H9 (cell line): Measurements from ENCODE around the gene SOHLH2. TPM values are rescaled to one million over a fixed set of nuclear protein-coding genes. Genes with fewer than 3 reads are reported as not detected.

ENCODE experiments used
- DNase-seq: peaks from one replicate; pipeline ENCODE4 v3.0.0-alpha.2; 2017
- H2AFZ ChIP-seq: one replicate; pipeline ENCODE4 v1.6.1; 2013; ENCODE audit warnings: mild to moderate bottlenecking, low read length, control low read depth, moderate library complexity
- H2AK5ac ChIP-seq: 2 replicates; pipeline ENCODE4 v1.6.1; 2013; ENCODE audit warnings: low read length, control low read depth, mixed read lengths; ENCODE audit not compliant: insufficient read length
- H2BK120ac ChIP-seq: one replicate; pipeline ENCODE4 v1.6.1; 2013; ENCODE audit warnings: low read depth, mild to moderate bottlenecking, low read length, control low read depth, inconsistent platforms; ENCODE audit not compliant: poor library complexity, severe bottlenecking
- H2BK12ac ChIP-seq: 2 replicates; pipeline ENCODE4 v1.6.1; 2013; ENCODE audit warnings: low read length, control low read depth, mixed read lengths, low read depth; ENCODE audit not compliant: insufficient read length
- H2BK15ac ChIP-seq: 2 replicates; pipeline ENCODE4 v1.6.1; 2013; ENCODE audit warnings: low read depth, low read length, control low read depth
- H2BK20ac ChIP-seq: one replicate; pipeline ENCODE4 v1.6.1; 2013; ENCODE audit warnings: low read depth, mild to moderate bottlenecking, low read length, control low read depth, inconsistent platforms; ENCODE audit not compliant: poor library complexity, severe bottlenecking
- H2BK5ac ChIP-seq: 2 replicates; pipeline ENCODE4 v1.6.1; 2013; ENCODE audit warnings: low read length, control low read depth, mixed read lengths; ENCODE audit not compliant: insufficient read length
- H3K14ac ChIP-seq: 2 replicates; pipeline ENCODE4 v1.6.1; 2013; ENCODE audit warnings: low read length, control low read depth; ENCODE audit not compliant: insufficient read depth
- H3K18ac ChIP-seq: 2 replicates; pipeline ENCODE4 v1.6.1; 2013; ENCODE audit warnings: low read depth, mild to moderate bottlenecking, mixed read lengths, low read length, control low read depth; ENCODE audit not compliant: insufficient read length
- H3K23ac ChIP-seq: 2 replicates; pipeline ENCODE4 v1.6.1; 2013; ENCODE audit warnings: low read length, control low read depth, mixed read lengths, low read depth; ENCODE audit not compliant: insufficient read length
- H3K23me2 ChIP-seq: 2 replicates; pipeline ENCODE4 v1.6.1; 2013; ENCODE audit warnings: low read depth, mild to moderate bottlenecking, mixed read lengths, low read length, control low read depth; ENCODE audit not compliant: insufficient read length, poor library complexity, severe bottlenecking
- H3K27ac ChIP-seq: 2 replicates; pipeline ENCODE4 v1.5.1; 2013; ENCODE audit warnings: low read length, control low read depth, mixed read lengths, low read depth; ENCODE audit not compliant: insufficient read length
- H3K27me3 ChIP-seq: 2 replicates; pipeline ENCODE4 v1.6.1; 2013; ENCODE audit warnings: low read length, control low read depth, inconsistent platforms; ENCODE audit not compliant: insufficient read depth
- H3K4ac ChIP-seq: 2 replicates; pipeline ENCODE4 v1.6.1; 2013; ENCODE audit warnings: low read depth, mild to moderate bottlenecking, control low read depth, inconsistent platforms, low read length, moderate library complexity
- H3K4me1 ChIP-seq: 2 replicates; pipeline ENCODE4 v1.6.1; 2013; ENCODE audit warnings: low read length, control low read depth, inconsistent platforms; ENCODE audit not compliant: insufficient read depth
- H3K4me2 ChIP-seq: 2 replicates; pipeline ENCODE4 v1.6.1; 2013; ENCODE audit warnings: low read length, control low read depth, mixed read lengths; ENCODE audit not compliant: insufficient read length, insufficient read depth
- H3K56ac ChIP-seq: 2 replicates; pipeline ENCODE4 v1.6.1; 2013; ENCODE audit warnings: low read depth, mild to moderate bottlenecking, mixed read lengths, low read length, control low read depth; ENCODE audit not compliant: insufficient read length
- H3K79me1 ChIP-seq: 2 replicates; pipeline ENCODE4 v1.6.1; 2013; ENCODE audit warnings: low read depth, mild to moderate bottlenecking, moderate library complexity, low read length, control low read depth, inconsistent platforms; ENCODE audit not compliant: insufficient read depth, poor library complexity, severe bottlenecking
- H3K79me2 ChIP-seq: 2 replicates; pipeline ENCODE4 v1.6.1; 2013; ENCODE audit warnings: low read length, control low read depth, inconsistent platforms; ENCODE audit not compliant: insufficient read depth
- H3K9ac ChIP-seq: 2 replicates; pipeline ENCODE4 v1.6.1; 2013; ENCODE audit warnings: low read length, control low read depth, mixed read lengths; ENCODE audit not compliant: insufficient read length; ENCODE audit errors: extremely low read depth
- H3K9me3 ChIP-seq: one replicate; pipeline ENCODE4 v1.6.1; 2013; ENCODE audit warnings: low read depth, low read length, inconsistent platforms; ENCODE audit not compliant: control insufficient read depth
- H3T11ph ChIP-seq: one replicate; pipeline ENCODE4 v1.6.1; 2013; ENCODE audit warnings: mild to moderate bottlenecking, low read length, control low read depth, inconsistent platforms
- H4K20me1 ChIP-seq: one replicate; pipeline ENCODE4 v1.6.1; 2013; ENCODE audit not compliant: control insufficient read depth, insufficient read length, insufficient read depth
- H4K5ac ChIP-seq: 2 replicates; pipeline ENCODE4 v1.6.1; 2013; ENCODE audit warnings: low read depth, mild to moderate bottlenecking, mixed read lengths, low read length, control low read depth; ENCODE audit not compliant: insufficient read length
- H4K8ac ChIP-seq: replicated peaks from 2 replicates; pipeline ENCODE4 v1.6.1; 2013; ENCODE audit warnings: low read length, control low read depth, mixed read lengths, low read depth; ENCODE audit not compliant: insufficient read length
- H4K91ac ChIP-seq: 2 replicates; pipeline ENCODE4 v1.6.1; 2013; ENCODE audit warnings: low read depth, mild to moderate bottlenecking, moderate library complexity, mixed read lengths, low read length, control low read depth; ENCODE audit not compliant: insufficient read length
- H3K27ac Mint-ChIP-seq, 3 experiments: 2 replicates in 2 of 3; 3 replicates in 1 of 3; pipeline ENCODE4 v1.8.0; 2020 to 2021; ENCODE audit warnings: mixed read lengths in 3 of 3, mild to moderate bottlenecking in 1 of 3, moderate library complexity in 1 of 3
- H3K27me3 Mint-ChIP-seq: 2 replicates; pipeline ENCODE4 v1.8.0; 2021; ENCODE audit warnings: low read depth, mild to moderate bottlenecking, moderate library complexity, mixed read lengths
- H3K36me3 Mint-ChIP-seq, 3 experiments: 2 replicates in 2 of 3; 3 replicates in 1 of 3; pipeline ENCODE4 v1.8.0; 2020 to 2021; ENCODE audit warnings: low read depth in 3 of 3, mixed read lengths in 3 of 3; ENCODE audit not compliant: insufficient read depth in 1 of 3
- H3K4me1 Mint-ChIP-seq, 2 experiments: 2 replicates each; pipeline ENCODE4 v1.8.0; 2020; ENCODE audit warnings: mixed read lengths in 2 of 2
- H3K4me3 Mint-ChIP-seq, 2 experiments: 2 replicates in 1 of 2; 3 replicates in 1 of 2; pipeline ENCODE4 v1.8.0; 2020 to 2021; ENCODE audit warnings: mild to moderate bottlenecking in 2 of 2, mixed read lengths in 2 of 2, moderate library complexity in 1 of 2
- H3K9me3 Mint-ChIP-seq, 2 experiments: 2 replicates in 1 of 2; 3 replicates in 1 of 2; pipeline ENCODE4 v1.8.0; 2020; ENCODE audit warnings: mild to moderate bottlenecking in 2 of 2, mixed read lengths in 2 of 2, moderate library complexity in 1 of 2
- WGBS: extraction: QIAGEN DNeasy Blood & Tissue Kit; methylation state at CpG from one replicate; pipeline ENCODE4 v1.1.7; 2013; ENCODE audit warnings: missing lambda C conversion rate, low lambda C conversion rate, mixed read lengths; ENCODE audit not compliant: insufficient read length; ENCODE audit errors: extremely low coverage; 5-methylcytosine and 5-hydroxymethylcytosine counted together
- total RNA-seq: library from RNA; stranded (reverse); gene quantifications from 2 replicates; pipeline ENCODE4 v1.2.1, GENCODE V29; 2021
- TF ChIP-seq, protein P1 (sequence below): fragments of 200-600 bp; sonication (generic); conservative IDR thresholded peaks from 3 replicates; pipeline ENCODE4 v1.8.0; 2021; ENCODE audit warnings: antibody characterized with exemption, mild to moderate bottlenecking

SOHLH2 gene
- total RNA-seq, 1 experiment from 2014 or later: 1.3 TPM

GRCh38 chr13:36173571-36174322, 40.6 kb downstream of the SOHLH2 start:
- no peak overlapping the region for H3K56ac ChIP-seq
- H3K4me3 Mint-ChIP-seq: no peak overlapping the region
- H3K27ac Mint-ChIP-seq: no peak overlapping the region

More at GRCh38 chr13:36173571-36174322, 40.6 kb downstream of the SOHLH2 start:
- Histone ChIP-seq H4K20me1 (no peaks in the 10 kb centered on the region), H2AK5ac (no peak overlapping the region), H4K8ac (no peak overlapping the region), H2BK20ac (no peak overlapping the region), H3K27me3 (no peaks in the 10 kb centered on the region), H2BK15ac (no peak overlapping the region), H3K14ac (no peak overlapping the region), H3K4me2 (no peak overlapping the region), H3K18ac (no peak overlapping the region), H3K4me1 (no peaks in the 10 kb centered on the region), H3K79me2 (no peaks in the 10 kb centered on the region), H3K9me3 (no peaks in the 10 kb centered on the region), H4K91ac (no peak overlapping the region), H3K79me1 (no peaks in the 10 kb centered on the region), H3K9ac (no peak overlapping the region), H2BK12ac (no peak overlapping the region), H2AFZ (no peak overlapping the region), H4K5ac (no peak overlapping the region), H3K27ac (no peak overlapping the region), H2BK5ac (no peak overlapping the region), H3K23me2 (no peaks in the 10 kb centered on the region), H2BK120ac (no peak overlapping the region), H3K23ac (no peak overlapping the region), H3T11ph (no peak overlapping the region), H3K4ac (no peak overlapping the region)
- TF ChIP-seq, protein P1, sequence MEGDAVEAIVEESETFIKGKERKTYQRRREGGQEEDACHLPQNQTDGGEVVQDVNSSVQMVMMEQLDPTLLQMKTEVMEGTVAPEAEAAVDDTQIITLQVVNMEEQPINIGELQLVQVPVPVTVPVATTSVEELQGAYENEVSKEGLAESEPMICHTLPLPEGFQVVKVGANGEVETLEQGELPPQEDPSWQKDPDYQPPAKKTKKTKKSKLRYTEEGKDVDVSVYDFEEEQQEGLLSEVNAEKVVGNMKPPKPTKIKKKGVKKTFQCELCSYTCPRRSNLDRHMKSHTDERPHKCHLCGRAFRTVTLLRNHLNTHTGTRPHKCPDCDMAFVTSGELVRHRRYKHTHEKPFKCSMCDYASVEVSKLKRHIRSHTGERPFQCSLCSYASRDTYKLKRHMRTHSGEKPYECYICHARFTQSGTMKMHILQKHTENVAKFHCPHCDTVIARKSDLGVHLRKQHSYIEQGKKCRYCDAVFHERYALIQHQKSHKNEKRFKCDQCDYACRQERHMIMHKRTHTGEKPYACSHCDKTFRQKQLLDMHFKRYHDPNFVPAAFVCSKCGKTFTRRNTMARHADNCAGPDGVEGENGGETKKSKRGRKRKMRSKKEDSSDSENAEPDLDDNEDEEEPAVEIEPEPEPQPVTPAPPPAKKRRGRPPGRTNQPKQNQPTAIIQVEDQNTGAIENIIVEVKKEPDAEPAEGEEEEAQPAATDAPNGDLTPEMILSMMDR: no peak
- H3K27me3 Mint-ChIP-seq: no peaks in the 10 kb centered on the region
- no CpG with 5 or more reads among the region's 4 CpGs for WGBS
- no peak for DNase-seq
- H3K36me3 Mint-ChIP-seq: no peaks in the 10 kb centered on the region
- H3K9me3 Mint-ChIP-seq: no peaks in the 10 kb centered on the region
- H3K4me1 Mint-ChIP-seq: peaks cover 6 to 15% of the 10 kb centered on the region in 2 experiments; a peak in 3 of 4 replicates
